OCI-LY7 (cell line): ENCODE measurements around the gene ARMC7. TPM values are rescaled to one million over a fixed set of nuclear protein-coding genes. Genes with fewer than 3 reads are reported as not detected.

ENCODE experiments used
- BruUV-seq: library from RNA; stranded (reverse); fragments of 400-500 nt; replicated peaks from 2 replicates; lab custom pipeline; 2021; lab: Mats Ljungman, UMichigan
- CTCF ChIA-PET: fragments of 300-600 bp; sonication (Branson Sonifier 250); formaldehyde crosslinking; loops from one replicate; lab custom pipeline; 2022; ENCODE audit warnings: antibody characterized with exemption; ENCODE audit not compliant: unreplicated experiment; lab: Charles Lee
- POLR2A ChIA-PET: fragments of 300-600 bp; sonication (Branson Sonifier 250); formaldehyde crosslinking; loops from one replicate; lab custom pipeline; 2022; ENCODE audit warnings: antibody characterized with exemption; lab: Charles Lee
- DNase-seq: peaks from one replicate; pipeline ENCODE4 v3.0.0-alpha.2; 2015; ENCODE audit warnings: low spot score
- H2AFZ ChIP-seq: fragments of 200-600 bp; sonication (generic), shearing (Covaris generic); 2 replicates; pipeline ENCODE4 v1.6.1; 2014; ENCODE audit warnings: mild to moderate bottlenecking, antibody characterized with exemption, low read length, moderate library complexity
- H3K27ac ChIP-seq: fragments of 200-600 bp; sonication (generic); 2 replicates; pipeline ENCODE4 v1.5.1; 2014; ENCODE audit warnings: mixed run types, low read depth, mild to moderate bottlenecking, moderate library complexity, low read length, inconsistent platforms; ENCODE audit not compliant: poor library complexity, severe bottlenecking
- H3K36me3 ChIP-seq: fragments of 200-600 bp; sonication (generic); 2 replicates; pipeline ENCODE4 v1.6.1; 2014; ENCODE audit warnings: mild to moderate bottlenecking, antibody characterized with exemption, low read length, moderate library complexity, mixed read lengths; ENCODE audit not compliant: insufficient read depth
- H3K4me1 ChIP-seq: fragments of 200-600 bp; sonication (generic); 2 replicates; pipeline ENCODE4 v1.5.1; 2014; ENCODE audit warnings: mild to moderate bottlenecking, low read length; ENCODE audit not compliant: insufficient read depth, poor library complexity, severe bottlenecking
- H3K4me2 ChIP-seq: fragments of 200-600 bp; sonication (generic); 2 replicates; pipeline ENCODE4 v1.6.1; 2014; ENCODE audit warnings: mild to moderate bottlenecking, low read length
- H3K4me3 ChIP-seq: fragments of 200-600 bp; sonication (generic); 2 replicates; pipeline ENCODE4 v1.5.1; 2014; ENCODE audit warnings: mild to moderate bottlenecking, low read depth, low read length; ENCODE audit not compliant: poor library complexity, severe bottlenecking
- H3K79me2 ChIP-seq: fragments of 200-600 bp; sonication (generic); 2 replicates; pipeline ENCODE4 v1.6.1; 2016; ENCODE audit warnings: low read depth, mild to moderate bottlenecking, low read length, moderate library complexity, mixed read lengths; ENCODE audit not compliant: insufficient read depth
- H3K9me2 ChIP-seq: fragments of 200-600 bp; sonication (generic); 2 replicates; pipeline ENCODE4 v1.6.1; 2016; ENCODE audit warnings: mild to moderate bottlenecking, low read length, mixed read lengths; ENCODE audit not compliant: insufficient read depth
- H3K9me3 ChIP-seq: fragments of 200-600 bp; sonication (generic); 2 replicates; pipeline ENCODE4 v1.6.1; 2014; ENCODE audit warnings: mild to moderate bottlenecking, mixed run types, low read length, mixed read lengths
- H4K20me1 ChIP-seq: fragments of 200-600 bp; sonication (generic); 2 replicates; pipeline ENCODE4 v1.6.1; 2014; ENCODE audit warnings: mild to moderate bottlenecking, antibody characterized with exemption, low read length, moderate library complexity, mixed read lengths; ENCODE audit not compliant: insufficient read depth
- EZH2phosphoT487 ChIP-seq: fragments of 200-600 bp; sonication (generic); IDR thresholded peaks from 2 replicates; pipeline ENCODE4 v1.6.1; 2018; ENCODE audit warnings: low read depth, borderline replicate concordance, mild to moderate bottlenecking, mixed run types, antibody characterized with exemption, low read length, moderate library complexity, mixed read lengths
- intact Hi-C: fragments of 100-400 bp; cut with micrococcal nuclease; formaldehyde crosslinking; loops from one replicate; pipeline ENCODE4 v1.10.0; 2022; ENCODE audit not compliant: unreplicated experiment
- total RNA-seq, 2 experiments: library from RNA; depleted of rRNA in 1 of 2; stranded (reverse); fragments of >200 nt in 1 of 2; shearing (Covaris generic) in 1 of 2; gene quantifications; 2 replicates each; pipeline ENCODE4 v1.2.3, GENCODE V29; 2014 to 2022
- TF ChIP-seq, protein P1 (sequence below): fragments of 200-600 bp; sonication (generic); conservative IDR thresholded peaks from 2 replicates; pipeline ENCODE4 v1.5.1; 2014; ENCODE audit warnings: mild to moderate bottlenecking, antibody characterized with exemption, low read length, moderate library complexity, mixed read lengths

The ARMC7 gene
- total RNA-seq, 2 experiments from 2014 or later: 7.1 to 19.9 TPM

DNA sequence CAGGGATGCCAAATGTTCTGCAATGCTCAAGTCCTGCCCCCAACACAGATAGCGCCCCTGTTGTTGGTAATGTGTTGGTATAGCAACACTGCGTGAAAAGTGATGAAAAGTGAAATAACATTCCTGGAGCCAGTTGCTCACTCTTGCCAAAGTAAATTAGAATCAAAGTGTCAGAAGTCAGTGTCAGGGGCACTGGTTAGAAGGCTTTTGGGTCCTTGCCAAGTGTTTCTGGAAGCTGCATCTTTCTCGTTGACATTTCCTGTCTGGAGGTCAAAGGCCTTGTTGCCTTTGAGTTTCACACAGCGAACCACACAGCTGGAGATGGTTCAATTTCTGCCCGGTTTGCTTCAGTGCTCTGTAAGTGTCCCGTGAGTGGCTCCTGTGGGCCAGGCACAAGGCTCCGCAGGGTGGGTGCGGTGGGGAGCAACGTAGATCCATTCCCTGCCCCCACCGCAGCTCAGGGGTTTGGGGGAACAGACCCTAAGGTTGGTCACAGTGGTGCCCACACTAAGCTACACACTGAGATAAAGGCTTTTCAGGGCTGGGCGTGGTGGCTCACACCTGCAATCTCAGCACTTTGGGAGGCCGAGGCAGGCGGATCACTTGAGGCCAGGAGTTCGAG lies 25.6 kb upstream of the ARMC7 start:
- H3K36me3 ChIP-seq: no peaks in the 10 kb centered on the region
- no peaks in the 10 kb centered on the region for H4K20me1 ChIP-seq
- H3K4me3 ChIP-seq: no peak overlapping the region
- peaks cover 9% of the 10 kb centered on the region for H3K4me1 ChIP-seq
- TF ChIP-seq EZH2phosphoT487: no peak
- TF ChIP-seq, protein P1, sequence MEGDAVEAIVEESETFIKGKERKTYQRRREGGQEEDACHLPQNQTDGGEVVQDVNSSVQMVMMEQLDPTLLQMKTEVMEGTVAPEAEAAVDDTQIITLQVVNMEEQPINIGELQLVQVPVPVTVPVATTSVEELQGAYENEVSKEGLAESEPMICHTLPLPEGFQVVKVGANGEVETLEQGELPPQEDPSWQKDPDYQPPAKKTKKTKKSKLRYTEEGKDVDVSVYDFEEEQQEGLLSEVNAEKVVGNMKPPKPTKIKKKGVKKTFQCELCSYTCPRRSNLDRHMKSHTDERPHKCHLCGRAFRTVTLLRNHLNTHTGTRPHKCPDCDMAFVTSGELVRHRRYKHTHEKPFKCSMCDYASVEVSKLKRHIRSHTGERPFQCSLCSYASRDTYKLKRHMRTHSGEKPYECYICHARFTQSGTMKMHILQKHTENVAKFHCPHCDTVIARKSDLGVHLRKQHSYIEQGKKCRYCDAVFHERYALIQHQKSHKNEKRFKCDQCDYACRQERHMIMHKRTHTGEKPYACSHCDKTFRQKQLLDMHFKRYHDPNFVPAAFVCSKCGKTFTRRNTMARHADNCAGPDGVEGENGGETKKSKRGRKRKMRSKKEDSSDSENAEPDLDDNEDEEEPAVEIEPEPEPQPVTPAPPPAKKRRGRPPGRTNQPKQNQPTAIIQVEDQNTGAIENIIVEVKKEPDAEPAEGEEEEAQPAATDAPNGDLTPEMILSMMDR: no peak
- no peak overlapping the region for H3K27ac ChIP-seq
- BruUV-seq: no TSS peak
- CTCF ChIA-PET: no interaction called here
- H3K4me2 ChIP-seq: no peak overlapping the region
- intact Hi-C loops: no loop called here
- no peaks in the 10 kb centered on the region for H3K9me3 ChIP-seq
- no peaks in the 10 kb centered on the region for H3K79me2 ChIP-seq
- POLR2A ChIA-PET: no interaction called here
- H2AFZ ChIP-seq: no peak overlapping the region
- no peak for DNase-seq
- H3K9me2 ChIP-seq: no peaks in the 10 kb centered on the region

DNA sequence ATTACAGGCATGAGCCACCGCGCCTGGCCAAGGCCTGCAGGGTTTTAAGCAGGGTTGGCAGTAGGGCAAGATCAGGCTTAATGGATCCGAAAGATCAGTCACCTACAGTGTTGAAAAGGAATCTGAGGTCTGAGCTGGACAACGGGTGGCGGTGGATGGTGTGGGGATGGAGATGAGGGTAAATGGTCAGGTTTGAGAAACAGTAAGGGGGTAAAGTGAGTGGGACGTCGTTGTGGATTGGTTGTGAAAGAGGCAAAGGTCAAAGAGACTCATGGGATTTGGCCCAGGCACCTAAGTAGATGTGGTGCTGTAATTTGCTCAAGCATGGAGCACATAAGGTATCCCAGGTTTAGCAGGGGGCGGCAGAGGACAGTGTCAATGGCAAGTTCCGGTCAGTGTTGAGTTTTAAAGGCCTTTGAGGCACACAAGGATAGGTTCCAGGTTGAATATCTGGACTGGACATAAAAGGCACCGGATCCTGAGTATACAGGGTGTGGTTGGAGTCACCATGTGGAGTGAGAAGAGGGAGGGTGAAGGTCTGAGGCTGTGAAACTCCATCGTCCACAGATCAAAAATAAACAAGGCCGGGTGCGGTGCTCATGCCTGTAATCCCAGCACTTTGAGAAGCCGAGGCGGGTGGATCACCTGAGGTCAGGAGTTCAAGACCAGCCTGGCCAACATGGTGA lies 23.1 kb upstream of the ARMC7 start:
- BruUV-seq: no TSS peak
- no peak for DNase-seq
- intact Hi-C loops: no loop called here
- ChIA-PET CTCF (no interaction called here), POLR2A (no interaction called here)
- no peak overlapping the region for H3K4me3 ChIP-seq
- no peak overlapping the region for H2AFZ ChIP-seq
- H4K20me1 ChIP-seq: no peaks in the 10 kb centered on the region
- H3K27ac ChIP-seq: no peak overlapping the region
- peaks cover 19% of the 10 kb centered on the region for H3K4me1 ChIP-seq
- no peak overlapping the region for H3K4me2 ChIP-seq
- TF ChIP-seq EZH2phosphoT487: no peak
- TF ChIP-seq, protein P1: no peak
- no peaks in the 10 kb centered on the region for H3K9me2 ChIP-seq
- H3K9me3 ChIP-seq: no peaks in the 10 kb centered on the region
- no peaks in the 10 kb centered on the region for H3K36me3 ChIP-seq
- H3K79me2 ChIP-seq: no peaks in the 10 kb centered on the region

DNA sequence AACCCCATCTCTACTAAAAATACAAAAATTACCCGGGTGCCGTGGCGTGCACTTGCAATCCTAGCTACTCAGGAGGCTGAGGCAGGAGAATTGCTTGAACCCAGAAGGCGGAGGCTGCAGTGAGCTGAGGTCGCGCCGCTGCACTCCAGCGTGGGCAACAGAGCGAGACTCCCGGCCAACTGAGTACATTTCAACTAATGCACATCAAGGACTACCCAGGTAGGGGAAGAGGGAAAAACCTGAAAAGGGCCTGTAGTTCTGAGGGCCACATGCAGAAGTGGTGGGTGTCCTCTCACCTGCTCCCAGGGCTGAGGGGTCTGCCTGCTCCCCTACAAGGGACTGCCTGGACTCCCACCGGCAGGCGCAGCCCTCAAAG lies 22.6 kb upstream of the ARMC7 start:
- Histone ChIP-seq H3K4me3 (no peak overlapping the region), H3K27ac (no peak overlapping the region), H3K9me2 (no peaks in the 10 kb centered on the region), H3K4me1 (peaks cover 19% of the 10 kb centered on the region), H2AFZ (peak overlapping the region; percentile 64; the same call in 1 of the 2 replicates), H3K9me3 (no peaks in the 10 kb centered on the region), H4K20me1 (no peaks in the 10 kb centered on the region), H3K36me3 (no peaks in the 10 kb centered on the region), H3K4me2 (peak overlapping the region; percentile 10; the same call in 1 of the 2 replicates), H3K79me2 (no peaks in the 10 kb centered on the region)
- CTCF ChIA-PET: no interaction called here
- TF ChIP-seq, protein P1: no peak
- no peak for TF ChIP-seq EZH2phosphoT487
- BruUV-seq: no TSS peak
- no peak for DNase-seq
- POLR2A ChIA-PET: no interaction called here
- intact Hi-C loops: no loop called here
